Lower leg skin (tissue), 4 donors: ENCODE data around the gene BMP8A. TPM values are rescaled to one million over a fixed set of nuclear protein-coding genes. Genes with fewer than 3 reads are reported as not detected.

Experiments
- DNase-seq, 2 donors: peaks; one replicate each; pipeline ENCODE4 v3.0.0-alpha.2; 2019; ENCODE audit warnings: low spot score in 2 of 2
- H3K4me3 ChIP-seq: fragments of 200-600 bp; sonication (generic); 2 replicates; pipeline ENCODE4 v1.5.1; 2017; ENCODE audit warnings: mild to moderate bottlenecking, low read depth; ENCODE audit not compliant: poor library complexity, severe bottlenecking
- POLR2A ChIP-seq, 2 donors: fragments of 450-650 bp; IDR thresholded peaks; one replicate each; pipeline ENCODE4 v1.6.1; 2016 to 2017; ENCODE audit warnings: antibody characterized with exemption in 2 of 2, mild to moderate bottlenecking in 1 of 2, moderate library complexity in 1 of 2
- WGBS, 2 donors: methylation state at CpG; one replicate each; pipeline ENCODE4 v1.1.5; 2018; 5-methylcytosine and 5-hydroxymethylcytosine counted together
- intact Hi-C: fragments of 100-400 bp; cut with DNase I; formaldehyde crosslinking; loops from one replicate; pipeline ENCODE4 v1.15.0; 2023; ENCODE audit warnings: low total_unique reads
- total RNA-seq, 4 donors: library from RNA; depleted of rRNA; stranded (reverse); fragments of >200 nt; gene quantifications; one replicate each; pipeline ENCODE4 v1.1.0, GENCODE V29; 2016
- TF ChIP-seq, protein P1 (sequence below), 3 donors: fragments of 450-650 bp; IDR thresholded peaks; one replicate each; pipeline ENCODE4 v1.5.1; 2016; ENCODE audit warnings: antibody characterized with exemption in 3 of 3, mild to moderate bottlenecking in 3 of 3, moderate library complexity in 2 of 3

Gene BMP8A
- total RNA-seq, 4 donors from 2014 or later: 0.81 to 0.91 TPM; not detected in 2

DNA sequence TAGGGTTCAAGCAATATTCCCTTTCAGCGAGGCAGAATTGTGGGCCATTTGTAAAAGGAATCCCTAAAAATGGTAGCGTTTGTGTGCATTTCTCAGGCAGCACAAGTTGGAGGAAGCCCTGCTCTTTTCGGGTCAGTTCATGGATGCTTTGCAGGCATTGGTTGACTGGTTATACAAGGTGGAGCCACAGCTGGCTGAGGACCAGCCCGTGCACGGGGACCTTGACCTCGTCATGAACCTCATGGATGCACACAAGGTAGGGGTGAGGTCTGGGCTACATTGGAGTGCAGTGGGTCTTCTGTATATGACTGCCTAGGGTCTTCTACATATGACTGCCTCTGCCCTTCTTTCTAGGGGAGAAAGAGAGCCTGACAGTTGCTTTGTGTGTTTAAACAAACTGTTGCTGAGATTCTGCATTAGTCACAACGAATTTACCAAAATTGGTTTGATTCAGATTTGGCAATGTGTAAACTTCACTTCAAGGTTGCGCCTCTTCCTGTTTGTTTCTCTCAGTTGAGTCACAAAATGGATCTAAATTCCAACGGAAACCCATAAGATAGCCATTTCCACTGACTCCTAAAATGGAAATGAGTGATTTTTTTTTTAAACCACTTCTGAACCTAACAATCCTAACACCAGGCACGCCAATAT lies 40.4 kb upstream of the BMP8A start:
- intact Hi-C loops: no loop called here
- 85 to 87% methylated on average over 10 of the region's 10 CpGs for WGBS, 2 donors
- TF ChIP-seq, protein P1, sequence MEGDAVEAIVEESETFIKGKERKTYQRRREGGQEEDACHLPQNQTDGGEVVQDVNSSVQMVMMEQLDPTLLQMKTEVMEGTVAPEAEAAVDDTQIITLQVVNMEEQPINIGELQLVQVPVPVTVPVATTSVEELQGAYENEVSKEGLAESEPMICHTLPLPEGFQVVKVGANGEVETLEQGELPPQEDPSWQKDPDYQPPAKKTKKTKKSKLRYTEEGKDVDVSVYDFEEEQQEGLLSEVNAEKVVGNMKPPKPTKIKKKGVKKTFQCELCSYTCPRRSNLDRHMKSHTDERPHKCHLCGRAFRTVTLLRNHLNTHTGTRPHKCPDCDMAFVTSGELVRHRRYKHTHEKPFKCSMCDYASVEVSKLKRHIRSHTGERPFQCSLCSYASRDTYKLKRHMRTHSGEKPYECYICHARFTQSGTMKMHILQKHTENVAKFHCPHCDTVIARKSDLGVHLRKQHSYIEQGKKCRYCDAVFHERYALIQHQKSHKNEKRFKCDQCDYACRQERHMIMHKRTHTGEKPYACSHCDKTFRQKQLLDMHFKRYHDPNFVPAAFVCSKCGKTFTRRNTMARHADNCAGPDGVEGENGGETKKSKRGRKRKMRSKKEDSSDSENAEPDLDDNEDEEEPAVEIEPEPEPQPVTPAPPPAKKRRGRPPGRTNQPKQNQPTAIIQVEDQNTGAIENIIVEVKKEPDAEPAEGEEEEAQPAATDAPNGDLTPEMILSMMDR (IDR thresholded peaks at IDR 0.05): no peak
- TF ChIP-seq POLR2A (IDR thresholded peaks at IDR 0.05): no peak
- DNase-seq: no peak
- H3K4me3 ChIP-seq: no peak overlapping the region

DNA sequence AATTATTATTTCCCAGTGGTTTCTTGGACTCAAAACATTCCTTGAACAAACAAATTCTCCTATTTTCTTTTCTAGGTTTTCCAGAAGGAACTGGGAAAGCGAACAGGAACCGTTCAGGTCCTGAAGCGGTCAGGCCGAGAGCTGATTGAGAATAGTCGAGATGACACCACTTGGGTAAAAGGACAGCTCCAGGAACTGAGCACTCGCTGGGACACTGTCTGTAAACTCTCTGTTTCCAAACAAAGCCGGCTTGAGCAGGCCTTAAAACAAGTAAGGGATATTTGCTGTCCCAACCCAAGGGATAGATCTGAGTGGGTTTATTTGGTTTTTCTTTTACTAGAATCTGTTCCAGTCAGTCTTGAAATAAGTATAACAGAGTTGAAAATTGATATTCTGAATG lies 39.4 kb upstream of the BMP8A start:
- intact Hi-C loops: no loop called here
- TF ChIP-seq, protein P1 (IDR thresholded peaks at IDR 0.05): no peak
- DNase-seq: no peak
- H3K4me3 ChIP-seq: no peak overlapping the region
- WGBS, 2 donors: 93 to 97% methylated on average over 7 of the region's 7 CpGs

DNA sequence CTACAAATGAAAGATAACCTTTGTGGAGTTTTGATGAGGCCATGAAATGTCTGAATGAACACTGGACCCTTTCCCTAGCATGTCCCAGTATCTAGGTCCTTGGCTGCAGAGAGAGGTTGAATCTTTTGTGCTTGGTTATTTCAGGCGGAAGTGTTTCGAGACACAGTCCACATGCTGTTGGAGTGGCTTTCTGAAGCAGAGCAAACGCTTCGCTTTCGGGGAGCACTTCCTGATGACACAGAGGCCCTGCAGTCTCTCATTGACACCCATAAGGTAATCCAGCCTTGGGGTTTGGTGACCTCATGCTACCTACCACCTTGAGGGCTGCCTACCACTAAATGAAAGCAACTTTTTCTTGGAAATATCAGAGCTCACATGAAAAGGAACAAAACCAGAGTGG lies 38.9 kb upstream of the BMP8A start:
- TF ChIP-seq, protein P1 (IDR thresholded peaks at IDR 0.05): no peak
- TF ChIP-seq POLR2A (IDR thresholded peaks at IDR 0.05): no peak
- no peak for DNase-seq
- H3K4me3 ChIP-seq: no peak overlapping the region
- intact Hi-C loops: no loop called here
- WGBS, 2 donors: 93 to 96% methylated on average over 5 of the region's 5 CpGs

DNA sequence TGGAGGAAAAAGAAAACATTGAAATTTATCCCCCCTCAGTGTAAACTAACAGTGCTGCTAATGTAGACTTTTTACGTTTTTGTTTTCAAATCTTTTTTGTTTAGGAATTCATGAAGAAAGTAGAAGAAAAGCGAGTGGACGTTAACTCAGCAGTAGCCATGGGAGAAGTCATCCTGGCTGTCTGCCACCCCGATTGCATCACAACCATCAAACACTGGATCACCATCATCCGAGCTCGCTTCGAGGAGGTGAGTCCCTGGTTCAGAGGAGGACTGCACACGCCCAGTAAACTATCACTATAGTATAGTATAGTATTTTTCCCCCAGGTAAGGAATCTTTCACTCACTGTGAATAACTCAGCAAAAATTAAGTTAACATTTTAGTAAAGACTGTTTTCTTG lies 37.8 kb upstream of the BMP8A start:
- WGBS, 2 donors: 78 to 83% methylated on average over 8 of the region's 8 CpGs
- H3K4me3 ChIP-seq: no peak overlapping the region
- DNase-seq: peak in 1 of 2 donors; percentile 87
- TF ChIP-seq, protein P1 (IDR thresholded peaks at IDR 0.05): no peak
- TF ChIP-seq POLR2A (IDR thresholded peaks at IDR 0.05): no peak
- intact Hi-C loops: no loop called here

DNA sequence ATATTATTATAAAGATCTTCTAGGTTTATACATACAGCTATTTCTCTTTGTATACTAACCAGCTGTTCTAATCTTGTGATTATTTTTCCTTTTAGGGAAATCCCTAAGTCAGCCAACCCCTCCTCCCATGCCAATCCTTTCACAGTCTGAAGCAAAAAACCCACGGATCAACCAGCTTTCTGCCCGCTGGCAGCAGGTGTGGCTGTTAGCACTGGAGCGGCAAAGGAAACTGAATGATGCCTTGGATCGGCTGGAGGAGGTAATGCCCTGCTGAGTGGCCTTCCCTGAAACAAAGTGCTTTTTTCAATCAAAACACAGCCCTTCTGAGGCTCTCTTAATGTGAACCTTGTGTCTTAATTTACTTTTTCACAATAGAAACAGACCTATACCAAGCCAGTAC lies 32.4 kb upstream of the BMP8A start:
- intact Hi-C loops: no loop called here
- H3K4me3 ChIP-seq: no peak overlapping the region
- TF ChIP-seq, protein P1 (IDR thresholded peaks at IDR 0.05): no peak
- TF ChIP-seq POLR2A (IDR thresholded peaks at IDR 0.05): no peak
- 85 to 87% methylated on average over 4 of the region's 4 CpGs for WGBS, 2 donors
- no peak for DNase-seq

DNA sequence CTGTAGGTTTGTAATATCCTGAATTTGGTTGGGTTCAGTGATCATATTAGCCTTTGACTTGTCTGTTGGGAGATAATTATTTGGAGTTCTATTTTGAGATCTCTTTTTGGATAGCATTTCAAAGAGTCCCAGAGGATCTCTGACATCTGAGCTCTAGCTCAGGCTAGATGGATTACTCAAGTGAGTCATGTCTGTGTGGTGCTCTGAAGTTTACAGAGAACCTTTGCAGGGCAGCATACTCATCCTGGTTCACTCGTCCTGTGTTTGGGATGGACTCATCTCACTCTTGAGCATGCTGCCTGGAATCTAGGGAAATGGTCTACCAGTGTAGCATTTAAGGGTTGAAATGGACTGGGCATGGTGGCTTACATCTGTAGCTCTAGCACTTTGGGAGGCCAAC lies 29.4 kb upstream of the BMP8A start:
- intact Hi-C loops: no loop called here
- no peak overlapping the region for H3K4me3 ChIP-seq
- TF ChIP-seq, protein P1 (IDR thresholded peaks at IDR 0.05): no peak
- TF ChIP-seq POLR2A (IDR thresholded peaks at IDR 0.05): no peak
- 73 to 83% methylated on average over 1 of the region's 1 CpG for WGBS, 2 donors
- no peak for DNase-seq
